Prostate gland (tissue), 2 donors: ENCODE data around the gene EIF2D.

ENCODE experiments used
- CTCF ChIP-seq, 4 experiments: fragments of 200-600 bp in 2 of 4; fragments of 450-650 bp in 2 of 4; sonication (generic) in 2 of 4; IDR thresholded peaks; 1 replicate in 3 of 4; 2 replicates in 1 of 4; pipeline ENCODE4 v1.5.1; 2016 to 2019; ENCODE audit warnings: antibody characterized with exemption in 4 of 4, mild to moderate bottlenecking in 2 of 4, moderate library complexity in 2 of 4
- POLR2A ChIP-seq: fragments of 450-650 bp; IDR thresholded peaks from one replicate; pipeline ENCODE4 v1.6.1; 2016; ENCODE audit warnings: antibody characterized with exemption, mild to moderate bottlenecking
- POLR2AphosphoS5 ChIP-seq: sonication (generic); formaldehyde crosslinking; IDR thresholded peaks from one replicate; pipeline ENCODE4 v1.6.1; 2017; ENCODE audit warnings: antibody characterized with exemption

- TF ChIP-seq CTCF (IDR thresholded peaks at IDR 0.05) = no peak
- TF ChIP-seq POLR2AphosphoS5 = no peak
- no peak for TF ChIP-seq POLR2A
Observed at GRCh38 chr1:206591696-206592095, 20.6 kb downstream of the EIF2D start.
